Retinal pigment epithelial cell (primary cell): Measurements from ENCODE around the gene CD36.

Experiments used
- DNase-seq: peaks from one replicate; pipeline ENCODE4 v3.0.0-alpha.2; 2010; ENCODE audit warnings: low read depth
- H3K4me3 ChIP-seq: 2 replicates; pipeline ENCODE4 v1.5.1; 2011; ENCODE audit warnings: mild to moderate bottlenecking, low read length, control low read depth, moderate library complexity
- CTCF ChIP-seq: conservative IDR thresholded peaks from 2 replicates; pipeline ENCODE4 v1.5.1; 2011; ENCODE audit warnings: low read depth, low read length, control low read depth, inconsistent platforms

Gene CD36

GRCh38 chr7:80681272-80681885 lies 42.9 kb downstream of the CD36 start:
- TF ChIP-seq CTCF: peak; percentile 61
- H3K4me3 ChIP-seq: no peak overlapping the region
- no peak for DNase-seq

- TF ChIP-seq CTCF: no peak
- no peak for DNase-seq
- no peak overlapping the region for H3K4me3 ChIP-seq
Measured at GRCh38 chr7:80682744-80683143, 44.3 kb downstream of the CD36 start.

- DNase-seq: no peak
- no peak overlapping the region for H3K4me3 ChIP-seq
- no peak for TF ChIP-seq CTCF
Measured at GRCh38 chr7:80686576-80686975, 48.1 kb downstream of the CD36 start.

GRCh38 chr7:80699045-80699638 lies 60.7 kb downstream of the CD36 start:
- no peak overlapping the region for H3K4me3 ChIP-seq
- no peak for DNase-seq
- peak; percentile 43 for TF ChIP-seq CTCF

- H3K4me3 ChIP-seq: no peak overlapping the region
- no peak for DNase-seq
- no peak for TF ChIP-seq CTCF
Measured at GRCh38 chr7:80699721-80700256, 61.3 kb downstream of the CD36 start.

GRCh38 chr7:80703272-80703671 lies 64.8 kb downstream of the CD36 start:
- no peak overlapping the region for H3K4me3 ChIP-seq
- no peak for TF ChIP-seq CTCF
- DNase-seq: no peak
